Astrocyte (in vitro differentiated cells and primary cell): ENCODE results near the gene PPP1R13B. TPM values are rescaled to one million over a fixed set of nuclear protein-coding genes. Genes with fewer than 3 reads are reported as not detected.
A peak's percentile ranks its signal among the peaks of the same experiment; 100 is the strongest.

ENCODE experiments used
- DNase-seq: peaks from one replicate; pipeline ENCODE4 v3.0.0-alpha.2; 2010; ENCODE audit warnings: low read depth
- FAIRE-seq: peaks from 2 replicates; lab custom pipeline; 2011; peaks lifted over from hg19 to GRCh38; lab: Jason Lieb, UNC
- H2AFZ ChIP-seq: 2 replicates; pipeline ENCODE4 v1.6.0; 2012; ENCODE audit warnings: low read depth, low read length, inconsistent platforms
- H3K27ac ChIP-seq: 2 replicates; pipeline ENCODE4 v1.5.1; 2011; ENCODE audit warnings: low read depth, low read length, inconsistent platforms
- H3K27me3 ChIP-seq: 2 replicates; pipeline ENCODE4 v1.6.0; 2011; ENCODE audit warnings: low read length, inconsistent platforms; ENCODE audit not compliant: insufficient read depth
- H3K36me3 ChIP-seq: 2 replicates; pipeline ENCODE4 v1.5.1; 2011; ENCODE audit warnings: low read length, inconsistent platforms; ENCODE audit not compliant: insufficient read depth
- H3K4me1 ChIP-seq: 2 replicates; pipeline ENCODE4 v1.5.1; 2011; ENCODE audit warnings: low read length, inconsistent platforms; ENCODE audit not compliant: insufficient read depth
- H3K4me2 ChIP-seq: 2 replicates; pipeline ENCODE4 v1.6.0; 2012; ENCODE audit warnings: low read length, inconsistent platforms
- H3K4me3 ChIP-seq: 2 replicates; pipeline ENCODE4 v1.5.1; 2011; ENCODE audit warnings: low read depth, mild to moderate bottlenecking, low read length, inconsistent platforms; ENCODE audit not compliant: insufficient read depth
- H3K79me2 ChIP-seq: 2 replicates; pipeline ENCODE4 v1.6.0; 2012; ENCODE audit warnings: mild to moderate bottlenecking, low read length, inconsistent platforms; ENCODE audit not compliant: insufficient read depth
- H3K9ac ChIP-seq: 2 replicates; pipeline ENCODE4 v1.6.0; 2012; ENCODE audit warnings: mild to moderate bottlenecking, low read length, inconsistent platforms
- H3K9me3 ChIP-seq: 2 replicates; pipeline ENCODE4 v1.5.1; 2012; ENCODE audit warnings: low read depth, mild to moderate bottlenecking, low read length, inconsistent platforms; ENCODE audit not compliant: insufficient read depth
- H4K20me1 ChIP-seq: 2 replicates; pipeline ENCODE4 v1.6.0; 2012; ENCODE audit warnings: low read length, inconsistent platforms; ENCODE audit not compliant: insufficient read depth
- H3K27ac Mint-ChIP-seq: one replicate; pipeline ENCODE4 v1.8.0; 2021; ENCODE audit warnings: mild to moderate bottlenecking, mixed read lengths; ENCODE audit not compliant: unreplicated experiment
- H3K27me3 Mint-ChIP-seq: one replicate; pipeline ENCODE4 v1.8.0; 2021; ENCODE audit warnings: low read depth, mixed read lengths; ENCODE audit not compliant: unreplicated experiment
- H3K36me3 Mint-ChIP-seq: one replicate; pipeline ENCODE4 v1.8.0; 2021; ENCODE audit warnings: low read depth, mixed read lengths; ENCODE audit not compliant: unreplicated experiment
- H3K4me1 Mint-ChIP-seq: one replicate; pipeline ENCODE4 v1.8.0; 2021; ENCODE audit warnings: low read depth, mixed read lengths; ENCODE audit not compliant: unreplicated experiment
- H3K4me3 Mint-ChIP-seq: one replicate; pipeline ENCODE4 v1.8.0; 2021; ENCODE audit warnings: mild to moderate bottlenecking, moderate library complexity, mixed read lengths; ENCODE audit not compliant: unreplicated experiment
- H3K9me3 Mint-ChIP-seq: one replicate; pipeline ENCODE4 v1.8.0; 2021; ENCODE audit warnings: mild to moderate bottlenecking, mixed read lengths; ENCODE audit not compliant: unreplicated experiment
- EZH2 ChIP-seq: IDR thresholded peaks from 2 replicates; pipeline ENCODE4 v1.6.1; 2012; ENCODE audit warnings: mild to moderate bottlenecking, low read length, inconsistent platforms; ENCODE audit not compliant: insufficient read depth
- total RNA-seq: library from RNA; stranded (reverse); gene quantifications from 2 replicates; pipeline ENCODE4 v1.2.1, GENCODE V29; 2021
- TF ChIP-seq, protein P1 (sequence below): IDR thresholded peaks from 2 replicates; pipeline ENCODE4 v1.5.1; 2011; ENCODE audit warnings: low read depth, mild to moderate bottlenecking, inconsistent platforms, low read length, moderate library complexity; ENCODE audit not compliant: insufficient read depth

Gene PPP1R13B
- total RNA-seq, 1 donor from 2014 or later, result 7.0 TPM

DNA sequence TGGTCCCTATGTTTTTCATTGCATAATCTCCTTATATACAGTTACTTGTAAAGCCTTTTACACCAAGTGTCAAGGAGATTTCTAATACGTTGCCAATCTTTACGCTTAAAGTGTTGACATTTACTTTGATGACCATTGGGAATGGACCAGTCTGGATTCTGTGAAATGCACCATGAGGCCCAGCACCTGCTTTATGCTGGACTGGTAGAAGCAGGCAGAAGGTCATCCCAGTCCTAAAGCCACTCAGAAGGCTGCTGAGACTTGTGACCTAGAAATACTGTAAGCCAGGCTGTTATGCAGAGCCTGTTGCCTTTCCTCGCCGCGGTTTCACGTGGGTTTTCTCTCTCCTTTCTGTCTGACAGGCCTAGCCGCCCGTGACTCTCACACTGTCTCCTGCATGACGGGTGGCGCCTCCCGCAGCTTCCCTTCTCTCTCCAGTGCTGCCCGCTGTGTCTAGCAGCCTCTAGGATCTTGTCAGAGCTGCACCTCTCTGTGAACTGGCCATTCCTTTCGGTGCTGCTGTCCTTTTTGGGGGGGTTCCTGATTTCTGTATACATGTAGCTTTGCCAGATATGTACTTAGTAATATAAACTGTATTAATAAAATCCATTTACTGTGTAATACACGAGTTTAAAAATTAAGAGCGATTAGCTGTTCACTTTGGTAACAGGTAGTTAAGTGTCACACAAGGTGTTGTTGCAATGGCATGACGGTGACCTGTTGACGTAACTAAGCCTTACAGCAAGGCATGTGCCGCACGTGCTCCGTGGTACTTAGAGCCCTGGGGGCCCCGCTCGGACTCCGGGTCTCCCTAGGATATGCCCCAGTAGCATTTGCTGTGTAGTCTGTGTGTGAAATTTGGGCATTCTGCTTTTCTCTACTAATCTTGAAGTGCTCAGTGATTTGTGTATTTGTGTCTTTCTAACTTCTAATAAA, 161.8 kb downstream of the PPP1R13B start:
- Mint-ChIP-seq H3K36me3 (peaks cover 4% of the 10 kb centered on the region), H3K9me3 (no peaks in the 10 kb centered on the region), H3K27ac (peak overlapping the region; percentile 47), H3K4me3 (no peak overlapping the region), H3K27me3 (no peaks in the 10 kb centered on the region), H3K4me1 (peaks cover 13% of the 10 kb centered on the region)
- TF ChIP-seq, protein P1, sequence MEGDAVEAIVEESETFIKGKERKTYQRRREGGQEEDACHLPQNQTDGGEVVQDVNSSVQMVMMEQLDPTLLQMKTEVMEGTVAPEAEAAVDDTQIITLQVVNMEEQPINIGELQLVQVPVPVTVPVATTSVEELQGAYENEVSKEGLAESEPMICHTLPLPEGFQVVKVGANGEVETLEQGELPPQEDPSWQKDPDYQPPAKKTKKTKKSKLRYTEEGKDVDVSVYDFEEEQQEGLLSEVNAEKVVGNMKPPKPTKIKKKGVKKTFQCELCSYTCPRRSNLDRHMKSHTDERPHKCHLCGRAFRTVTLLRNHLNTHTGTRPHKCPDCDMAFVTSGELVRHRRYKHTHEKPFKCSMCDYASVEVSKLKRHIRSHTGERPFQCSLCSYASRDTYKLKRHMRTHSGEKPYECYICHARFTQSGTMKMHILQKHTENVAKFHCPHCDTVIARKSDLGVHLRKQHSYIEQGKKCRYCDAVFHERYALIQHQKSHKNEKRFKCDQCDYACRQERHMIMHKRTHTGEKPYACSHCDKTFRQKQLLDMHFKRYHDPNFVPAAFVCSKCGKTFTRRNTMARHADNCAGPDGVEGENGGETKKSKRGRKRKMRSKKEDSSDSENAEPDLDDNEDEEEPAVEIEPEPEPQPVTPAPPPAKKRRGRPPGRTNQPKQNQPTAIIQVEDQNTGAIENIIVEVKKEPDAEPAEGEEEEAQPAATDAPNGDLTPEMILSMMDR, result no peak
- TF ChIP-seq EZH2, result no peak
- peaks cover 70% of the 10 kb centered on the region for H3K79me2 ChIP-seq
- DNase-seq, result no peak
- H3K27ac ChIP-seq, result no peak overlapping the region
- no peaks in the 10 kb centered on the region for H3K27me3 ChIP-seq
- no peak overlapping the region for H3K9ac ChIP-seq
- H3K36me3 ChIP-seq, result peaks cover 55% of the 10 kb centered on the region
- H3K4me2 ChIP-seq, result no peak overlapping the region
- H3K4me3 ChIP-seq, result no peak overlapping the region
- H3K9me3 ChIP-seq, result no peaks in the 10 kb centered on the region
- H3K4me1 ChIP-seq, result peaks cover 25% of the 10 kb centered on the region
- H4K20me1 ChIP-seq, result peaks cover 77% of the 10 kb centered on the region
- no peak for FAIRE-seq
- H2AFZ ChIP-seq, result no peak overlapping the region

DNA sequence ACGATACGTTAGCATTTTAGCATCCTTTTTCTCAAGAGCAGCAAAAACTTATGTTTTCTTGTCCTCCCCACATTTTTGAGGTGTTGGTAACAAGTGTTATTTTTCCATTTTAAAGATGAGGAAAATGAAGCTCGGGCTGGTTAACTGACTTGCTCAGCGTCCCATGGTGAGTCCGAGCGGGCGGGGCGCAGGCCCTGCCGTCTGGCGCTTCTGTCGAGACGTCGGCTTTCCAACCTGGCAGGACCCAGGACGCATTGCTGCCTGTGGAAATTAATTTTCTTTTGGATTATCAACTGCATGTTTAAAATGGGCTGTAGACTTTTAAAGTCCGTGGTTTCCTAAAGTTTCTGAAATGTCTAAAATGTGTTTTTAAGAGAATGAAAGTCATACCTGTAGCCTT, 162.5 kb downstream of the PPP1R13B start:
- FAIRE-seq (no peak), DNase-seq (no peak)
- H3K4me2 ChIP-seq, result no peak overlapping the region
- TF ChIP-seq EZH2, result no peak
- TF ChIP-seq, protein P1, result no peak
- H3K4me1 ChIP-seq, result peaks cover 22% of the 10 kb centered on the region
- no peak overlapping the region for H3K4me3 ChIP-seq
- H3K9ac ChIP-seq, result no peak overlapping the region
- peaks cover 76% of the 10 kb centered on the region for H4K20me1 ChIP-seq
- H2AFZ ChIP-seq, result no peak overlapping the region
- peaks cover 59% of the 10 kb centered on the region for H3K36me3 ChIP-seq
- Mint-ChIP-seq H3K9me3 (no peaks in the 10 kb centered on the region), H3K4me1 (peaks cover 10% of the 10 kb centered on the region), H3K36me3 (peaks cover 2% of the 10 kb centered on the region), H3K4me3 (no peak overlapping the region), H3K27me3 (no peaks in the 10 kb centered on the region), H3K27ac (peak overlapping the region; percentile 36)
- H3K79me2 ChIP-seq, result peaks cover 65% of the 10 kb centered on the region
- H3K27me3 ChIP-seq, result no peaks in the 10 kb centered on the region
- no peak overlapping the region for H3K27ac ChIP-seq
- H3K9me3 ChIP-seq, result no peaks in the 10 kb centered on the region

DNA sequence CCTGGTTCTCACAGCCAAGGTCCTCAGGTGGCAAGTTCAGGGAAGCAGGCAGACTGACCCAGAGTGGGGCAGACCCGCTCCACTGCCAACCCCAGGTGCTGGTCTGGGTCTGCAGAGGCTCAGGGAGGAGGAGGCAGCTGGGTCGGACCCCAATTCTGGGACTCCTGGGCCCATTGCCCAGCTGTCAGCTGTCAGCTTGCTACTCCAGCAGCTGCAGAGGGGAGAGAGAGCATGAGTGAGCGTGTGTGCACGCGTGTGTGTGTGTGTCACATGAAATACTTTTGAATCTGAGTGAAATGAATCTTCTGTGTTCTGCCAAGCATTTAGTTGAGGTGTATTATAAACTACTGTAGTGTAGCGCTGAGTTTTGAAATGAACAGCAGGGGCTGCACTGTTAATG, 162.9 kb downstream of the PPP1R13B start:
- FAIRE-seq (no peak), DNase-seq (no peak)
- Mint-ChIP-seq H3K4me3 (no peak overlapping the region), H3K9me3 (no peaks in the 10 kb centered on the region), H3K27me3 (no peaks in the 10 kb centered on the region), H3K27ac (peak overlapping the region; percentile 36), H3K4me1 (peaks cover 7% of the 10 kb centered on the region), H3K36me3 (peaks cover 2% of the 10 kb centered on the region)
- Histone ChIP-seq H3K79me2 (peaks cover 64% of the 10 kb centered on the region), H3K9me3 (no peaks in the 10 kb centered on the region), H2AFZ (no peak overlapping the region), H3K4me3 (no peak overlapping the region), H3K4me1 (peaks cover 18% of the 10 kb centered on the region), H3K27me3 (no peaks in the 10 kb centered on the region), H3K9ac (no peak overlapping the region), H3K27ac (no peak overlapping the region), H3K36me3 (peaks cover 63% of the 10 kb centered on the region), H4K20me1 (peaks cover 76% of the 10 kb centered on the region), H3K4me2 (no peak overlapping the region)
- TF ChIP-seq EZH2, result no peak
- TF ChIP-seq, protein P1, result no peak
